BLaER1 treated with 17β-estradiol and CSF1 and Interleukin-3, amounts not matched to agents 10 nM and 100 nM (cell line): ENCODE measurements around the gene POC1A.
"Not testable (repeated sequence)": the region's sequence is repeated elsewhere in the genome, so short reads cannot be mapped to it uniquely, and the experiment has no call there.

ENCODE experiments used
- H3K27ac ChIP-seq, 11 experiments: shearing (Covaris generic); formaldehyde crosslinking; 2 replicates each; pipeline ENCODE4 v1.8.1; 2022
- H3K27me3 ChIP-seq, 11 experiments: shearing (Covaris generic); formaldehyde crosslinking; 2 replicates each; pipeline ENCODE4 v1.8.1; 2022
- H3K36me3 ChIP-seq, 11 experiments: shearing (Covaris generic); formaldehyde crosslinking; 2 replicates each; pipeline ENCODE4 v1.8.1; 2022
- H3K4me1 ChIP-seq, 10 experiments: shearing (Covaris generic); formaldehyde crosslinking; 2 replicates each; pipeline ENCODE4 v1.8.1; 2022
- H3K4me2 ChIP-seq, 11 experiments: shearing (Covaris generic); formaldehyde crosslinking; 2 replicates each; pipeline ENCODE4 v1.8.1; 2022
- H3K4me3 ChIP-seq, 10 experiments: shearing (Covaris generic); formaldehyde crosslinking; 2 replicates each; pipeline ENCODE4 v1.8.1; 2022
- H3K9ac ChIP-seq, 11 experiments: shearing (Covaris generic); formaldehyde crosslinking; 2 replicates each; pipeline ENCODE4 v1.8.1; 2022
- H3K9me3 ChIP-seq, 11 experiments: shearing (Covaris generic); formaldehyde crosslinking; replicated peaks in 1 of 11; 2 replicates each; pipeline ENCODE4 v1.8.1; 2022
- H4K20me1 ChIP-seq, 11 experiments: shearing (Covaris generic); formaldehyde crosslinking; 2 replicates each; pipeline ENCODE4 v1.8.1; 2022
- Cebpa-rat ChIP-seq, 11 experiments: shearing (Covaris generic); IDR thresholded peaks; 2 replicates each; pipeline ENCODE4 v1.8.1; 2022

POC1A gene

GRCh38 chr3:52171514-52172261 lies 17.5 kb upstream of the POC1A start:
- H3K9ac ChIP-seq = no peak overlapping the region
- no peaks in the 10 kb centered on the region for H3K36me3 ChIP-seq
- TF ChIP-seq Cebpa-rat (IDR thresholded peaks at IDR 0.05) = no peak
- H3K27ac ChIP-seq = no peak overlapping the region
- H3K4me3 ChIP-seq = no peak overlapping the region
- H3K4me1 ChIP-seq = peaks cover 6 to 38% (median 19%) of the 10 kb centered on the region in 10 experiments
- H3K9me3 ChIP-seq = no peaks in the 10 kb centered on the region
- H4K20me1 ChIP-seq = no peaks in the 10 kb centered on the region
- peak overlapping the region in 2 of 11 experiments; percentile 7 to 12; a peak in 1 of 22 replicates for H3K4me2 ChIP-seq
- no peaks in the 10 kb centered on the region for H3K27me3 ChIP-seq

DNA sequence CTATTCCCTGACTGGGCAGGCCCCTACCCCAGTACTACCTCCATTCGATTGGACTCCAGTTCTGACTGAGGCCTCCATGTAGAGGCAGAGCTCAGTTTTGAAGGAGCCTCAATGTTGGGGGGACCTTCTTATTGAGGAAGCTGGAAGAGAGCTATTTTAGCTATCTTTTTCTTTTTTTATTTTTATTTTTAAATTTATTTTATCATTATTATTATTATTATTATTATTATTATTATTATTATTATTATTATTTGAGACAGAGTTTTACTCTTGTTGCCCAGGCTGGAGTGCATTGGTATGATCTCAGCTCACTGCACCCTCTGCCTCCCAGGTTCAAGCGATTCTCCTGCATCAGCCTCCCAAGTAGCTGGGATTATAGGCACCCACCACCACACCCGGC lies 16.0 kb upstream of the POC1A start:
- H3K9me3 ChIP-seq, H4K20me1 ChIP-seq, H3K36me3 ChIP-seq, H3K27ac ChIP-seq, H3K4me3 ChIP-seq, H3K27me3 ChIP-seq, H3K4me2 ChIP-seq, H3K9ac ChIP-seq: not testable (repeated sequence)
- peaks cover 0 to 26% (median 9%) of the 10 kb centered on the region in 10 experiments; a peak in 11 of 20 replicates for H3K4me1 ChIP-seq

DNA sequence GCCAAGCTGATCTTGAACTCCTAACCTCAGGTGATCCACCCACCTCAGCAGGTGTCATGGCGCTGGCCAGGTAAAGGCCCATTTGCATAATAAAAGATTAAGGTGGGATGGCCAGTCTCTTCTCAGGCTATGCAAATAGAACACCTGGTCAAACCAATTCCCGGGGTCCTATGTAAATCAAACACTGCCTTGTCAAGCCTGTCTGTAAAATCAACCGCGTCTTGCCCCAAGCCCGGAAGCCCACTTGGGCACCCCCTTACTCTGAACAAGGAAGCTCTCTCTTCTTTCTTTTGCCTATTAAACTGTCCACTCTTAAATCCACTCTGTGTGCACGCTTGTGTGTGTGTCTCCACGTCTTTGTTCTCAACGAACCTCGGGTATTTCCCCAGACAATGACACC lies 13.0 kb upstream of the POC1A start:
- no peak overlapping the region for H3K4me3 ChIP-seq
- no peaks in the 10 kb centered on the region for H3K36me3 ChIP-seq

DNA sequence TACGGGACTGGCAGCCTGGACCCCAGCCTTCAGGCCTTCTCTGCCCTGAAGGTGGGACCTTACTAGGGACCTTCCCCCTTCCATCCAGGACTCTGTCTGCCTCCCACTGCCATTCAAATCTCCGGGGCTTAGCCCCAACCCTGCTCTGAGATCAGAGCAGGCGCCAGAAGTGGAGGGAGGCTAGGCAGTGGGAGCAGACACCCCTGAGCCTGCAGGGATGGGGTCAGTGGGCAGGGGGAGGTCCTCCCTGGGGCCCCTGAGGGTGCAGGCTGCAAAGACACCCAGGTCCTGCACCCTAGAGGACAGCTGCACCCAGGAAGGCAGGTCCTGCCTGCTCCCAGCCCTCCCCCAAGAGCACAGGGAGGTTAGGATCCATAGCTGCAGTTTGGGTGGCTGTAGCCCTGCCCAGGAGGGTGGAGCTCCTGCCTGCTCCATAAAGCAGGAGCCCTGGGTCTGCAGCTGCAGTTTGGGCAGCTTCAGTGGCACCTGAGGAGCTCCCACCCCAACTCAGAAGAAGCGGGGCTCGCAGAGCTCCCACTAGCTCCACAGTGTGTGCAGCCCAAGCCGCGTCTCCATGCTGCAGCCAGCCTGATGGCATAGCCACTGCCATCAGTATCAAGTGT lies 8.1 kb upstream of the POC1A start:
- no peak overlapping the region for H3K4me2 ChIP-seq
- H3K9me3 ChIP-seq = peaks cover 17 to 38% (median 33%) of the 10 kb centered on the region in 11 experiments
- H3K4me1 ChIP-seq = no peaks in the 10 kb centered on the region
- H3K36me3 ChIP-seq = no peaks in the 10 kb centered on the region
- H4K20me1 ChIP-seq = no peaks in the 10 kb centered on the region
- H3K27me3 ChIP-seq = no peaks in the 10 kb centered on the region
- no peak overlapping the region for H3K4me3 ChIP-seq
- H3K9ac ChIP-seq = no peak overlapping the region
- TF ChIP-seq Cebpa-rat (IDR thresholded peaks at IDR 0.05) = no peak
- no peak overlapping the region for H3K27ac ChIP-seq

More for the DNA sequence above, 13.0 kb upstream of the POC1A start:
- Histone ChIP-seq H3K9ac (no peak overlapping the region), H3K4me1 (peaks cover 0 to 14% (median 0%) of the 10 kb centered on the region in 10 experiments; a peak in 2 of 20 replicates), H4K20me1 (no peaks in the 10 kb centered on the region), H3K27me3 (no peaks in the 10 kb centered on the region), H3K27ac (no peak overlapping the region), H3K9me3 (peaks cover 17 to 32% (median 31%) of the 10 kb centered on the region in 11 experiments), H3K4me2 (no peak overlapping the region)
- TF ChIP-seq Cebpa-rat (IDR thresholded peaks at IDR 0.05) = no peak

- Histone ChIP-seq H3K9ac (peak overlapping the region in 1 of 11 experiments; percentile 9; a peak in 1 of 22 replicates), H3K36me3 (no peaks in the 10 kb centered on the region), H3K27me3 (no peaks in the 10 kb centered on the region), H3K4me1 (peaks cover 6 to 10% (median 8%) of the 10 kb centered on the region in 10 experiments; a peak in 19 of 20 replicates), H3K27ac (no peak overlapping the region), H3K4me2 (no peak overlapping the region), H3K4me3 (no peak overlapping the region), H3K9me3 (peaks cover 11 to 30% (median 26%) of the 10 kb centered on the region in 11 experiments), H4K20me1 (no peaks in the 10 kb centered on the region)
- TF ChIP-seq Cebpa-rat (IDR thresholded peaks at IDR 0.05) = no peak
Measured at GRCh38 chr3:52159503-52159902, 5.3 kb upstream of the POC1A start.

- H3K9me3 ChIP-seq = no peaks in the 10 kb centered on the region
- H3K27me3 ChIP-seq = no peaks in the 10 kb centered on the region
- H3K4me1 ChIP-seq = peaks cover 16 to 26% (median 23%) of the 10 kb centered on the region in 10 experiments
- 0 out of 22 replicates have a peak overlapping the region, but pooled peaks of 1 of the 11 experiments have one; percentile 0 for H3K9ac ChIP-seq
- peaks cover 0 to 12% (median 3%) of the 10 kb centered on the region in 11 experiments; a peak in 7 of 22 replicates for H3K36me3 ChIP-seq
- H3K27ac ChIP-seq = peak overlapping the region in 4 of 11 experiments; percentile 87 to 93 (median 90); a peak in 6 of 22 replicates
- TF ChIP-seq Cebpa-rat (IDR thresholded peaks at IDR 0.05) = no peak
- no peak overlapping the region for H3K4me3 ChIP-seq
- H3K4me2 ChIP-seq = peak overlapping the region in 1 of 11 experiments; percentile 95; a peak in 2 of 22 replicates
- H4K20me1 ChIP-seq = no peaks in the 10 kb centered on the region
Measured at GRCh38 chr3:52155912-52156311, 1.7 kb upstream of the POC1A start.

GRCh38 chr3:52153389-52154096 lies 680 bp downstream of the POC1A start:
- H3K9me3 ChIP-seq = no peaks in the 10 kb centered on the region
- H3K27ac ChIP-seq = peak overlapping the region; percentile 79 to 95 (median 90); a peak in 21 of 22 replicates
- no peaks in the 10 kb centered on the region for H3K27me3 ChIP-seq
- TF ChIP-seq Cebpa-rat (IDR thresholded peaks at IDR 0.05) = no peak
- peak overlapping the region; percentile 82 to 93 (median 89) for H3K9ac ChIP-seq
- H3K4me1 ChIP-seq = peaks cover 16 to 30% (median 24%) of the 10 kb centered on the region in 10 experiments
- peak overlapping the region; percentile 76 to 87 (median 82) for H3K4me3 ChIP-seq
- peaks cover 6 to 36% (median 26%) of the 10 kb centered on the region in 11 experiments; a peak in 21 of 22 replicates for H3K36me3 ChIP-seq
- 0 out of 22 replicates have a peak, but pooled peaks cover 0 to 7% (median 0%) of the 10 kb centered on the region in 11 experiments for H4K20me1 ChIP-seq
- peak overlapping the region; percentile 88 to 99 (median 95) for H3K4me2 ChIP-seq

DNA sequence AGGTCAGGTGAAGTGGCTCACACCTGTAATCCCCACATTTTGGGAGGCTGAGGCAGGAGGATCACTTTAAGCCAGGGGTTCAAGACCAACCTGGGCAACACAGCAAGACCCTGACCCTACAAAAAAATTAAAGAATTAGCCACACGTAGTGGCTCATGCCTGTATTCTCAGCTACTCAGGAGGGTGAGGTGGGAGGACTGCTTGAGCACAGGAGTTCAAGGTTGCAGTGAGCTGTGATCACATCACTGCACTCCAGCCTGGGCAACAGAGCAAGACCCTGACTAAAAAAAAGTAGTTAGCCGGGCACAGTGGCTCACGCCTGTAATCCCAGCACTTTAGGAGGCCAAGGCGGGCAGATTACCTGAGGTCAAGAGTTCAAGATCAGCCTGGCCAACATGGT lies 2.2 kb downstream of the POC1A start:
- H3K4me3 ChIP-seq, H3K27ac ChIP-seq, H3K9me3 ChIP-seq, H4K20me1 ChIP-seq, H3K9ac ChIP-seq, H3K4me2 ChIP-seq, H3K27me3 ChIP-seq: not testable (repeated sequence)
- Histone ChIP-seq H3K36me3 (peaks cover 6 to 51% (median 41%) of the 10 kb centered on the region in 11 experiments; a peak in 21 of 22 replicates), H3K4me1 (peaks cover 16 to 30% (median 24%) of the 10 kb centered on the region in 10 experiments)

DNA sequence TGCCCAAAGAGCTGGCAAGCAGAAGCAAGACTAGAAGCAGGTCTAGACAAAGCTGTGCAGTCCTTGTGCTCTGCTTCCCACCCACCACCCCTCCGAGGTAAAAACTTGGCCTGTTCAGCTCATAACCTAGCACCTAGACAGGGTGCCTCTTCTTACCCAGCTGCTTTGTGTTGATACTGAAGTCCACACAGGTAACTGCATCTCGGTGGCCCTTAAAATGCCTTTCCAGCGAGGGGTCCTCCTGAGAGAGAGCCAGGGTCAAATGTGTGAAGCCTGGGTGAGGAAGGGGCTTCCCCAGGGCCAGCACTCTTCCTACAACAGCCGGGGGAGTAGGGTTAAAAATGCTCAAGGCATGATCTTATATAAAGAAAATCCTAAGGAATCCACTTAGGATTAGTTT lies 3.4 kb downstream of the POC1A start:
- Histone ChIP-seq H3K36me3 (peaks cover 6 to 62% (median 53%) of the 10 kb centered on the region in 11 experiments; a peak in 21 of 22 replicates), H3K27me3 (no peaks in the 10 kb centered on the region), H3K4me3 (no peak overlapping the region), H3K4me1 (peaks cover 16 to 30% (median 24%) of the 10 kb centered on the region in 10 experiments), H3K4me2 (no peak overlapping the region), H3K27ac (0 out of 22 replicates have a peak overlapping the region, but pooled peaks of 1 of the 11 experiments have one; percentile 4), H4K20me1 (peaks cover 0 to 9% (median 0%) of the 10 kb centered on the region in 11 experiments; a peak in 3 of 22 replicates), H3K9me3 (no peaks in the 10 kb centered on the region), H3K9ac (peak overlapping the region in 5 of 11 experiments; percentile 18 to 51 (median 33); a peak in 6 of 22 replicates)
- TF ChIP-seq Cebpa-rat (IDR thresholded peaks at IDR 0.05) = no peak
